GM12875 (cell line): Measurements from ENCODE around the gene LEMD2.

Experiments used
- H3K4me3 ChIP-seq: one replicate; pipeline ENCODE4 v1.5.1; 2011; ENCODE audit warnings: low read depth, low read length, control low read depth
- TF ChIP-seq, protein P1 (sequence below): IDR thresholded peaks from 2 replicates; pipeline ENCODE4 v1.5.1; 2011; ENCODE audit warnings: low read depth, mild to moderate bottlenecking, control low read depth, inconsistent platforms, low read length, moderate library complexity, borderline replicate concordance; ENCODE audit not compliant: insufficient read depth

Gene LEMD2

GRCh38 chr6:33755070-33755869 lies 33.7 kb downstream of the LEMD2 start:
- TF ChIP-seq, protein P1, sequence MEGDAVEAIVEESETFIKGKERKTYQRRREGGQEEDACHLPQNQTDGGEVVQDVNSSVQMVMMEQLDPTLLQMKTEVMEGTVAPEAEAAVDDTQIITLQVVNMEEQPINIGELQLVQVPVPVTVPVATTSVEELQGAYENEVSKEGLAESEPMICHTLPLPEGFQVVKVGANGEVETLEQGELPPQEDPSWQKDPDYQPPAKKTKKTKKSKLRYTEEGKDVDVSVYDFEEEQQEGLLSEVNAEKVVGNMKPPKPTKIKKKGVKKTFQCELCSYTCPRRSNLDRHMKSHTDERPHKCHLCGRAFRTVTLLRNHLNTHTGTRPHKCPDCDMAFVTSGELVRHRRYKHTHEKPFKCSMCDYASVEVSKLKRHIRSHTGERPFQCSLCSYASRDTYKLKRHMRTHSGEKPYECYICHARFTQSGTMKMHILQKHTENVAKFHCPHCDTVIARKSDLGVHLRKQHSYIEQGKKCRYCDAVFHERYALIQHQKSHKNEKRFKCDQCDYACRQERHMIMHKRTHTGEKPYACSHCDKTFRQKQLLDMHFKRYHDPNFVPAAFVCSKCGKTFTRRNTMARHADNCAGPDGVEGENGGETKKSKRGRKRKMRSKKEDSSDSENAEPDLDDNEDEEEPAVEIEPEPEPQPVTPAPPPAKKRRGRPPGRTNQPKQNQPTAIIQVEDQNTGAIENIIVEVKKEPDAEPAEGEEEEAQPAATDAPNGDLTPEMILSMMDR: no peak
- H3K4me3 ChIP-seq: no peak overlapping the region

- no peak overlapping the region for H3K4me3 ChIP-seq
- TF ChIP-seq, protein P1: no peak
Observed at GRCh38 chr6:33754222-33754621, 34.7 kb downstream of the LEMD2 start.

DNA sequence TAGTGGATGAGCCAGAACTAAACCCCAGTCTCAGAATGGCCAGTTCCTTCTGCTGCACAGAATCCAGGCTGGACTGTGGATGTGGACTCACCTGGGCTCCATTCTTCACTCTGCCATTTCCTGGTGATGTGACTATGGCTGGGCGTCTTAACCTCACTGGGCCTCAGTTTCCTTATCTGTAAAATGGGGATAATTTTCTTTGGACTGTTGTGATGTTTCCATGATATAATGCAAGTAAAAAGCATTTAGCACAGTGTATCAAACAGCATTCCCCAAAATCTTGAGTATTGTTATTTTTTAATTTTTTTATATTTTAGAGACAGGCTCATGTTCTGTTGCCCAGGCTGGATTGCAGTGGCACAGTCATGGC lies 36.3 kb downstream of the LEMD2 start:
- H3K4me3 ChIP-seq: no peak overlapping the region
- TF ChIP-seq, protein P1: no peak

DNA sequence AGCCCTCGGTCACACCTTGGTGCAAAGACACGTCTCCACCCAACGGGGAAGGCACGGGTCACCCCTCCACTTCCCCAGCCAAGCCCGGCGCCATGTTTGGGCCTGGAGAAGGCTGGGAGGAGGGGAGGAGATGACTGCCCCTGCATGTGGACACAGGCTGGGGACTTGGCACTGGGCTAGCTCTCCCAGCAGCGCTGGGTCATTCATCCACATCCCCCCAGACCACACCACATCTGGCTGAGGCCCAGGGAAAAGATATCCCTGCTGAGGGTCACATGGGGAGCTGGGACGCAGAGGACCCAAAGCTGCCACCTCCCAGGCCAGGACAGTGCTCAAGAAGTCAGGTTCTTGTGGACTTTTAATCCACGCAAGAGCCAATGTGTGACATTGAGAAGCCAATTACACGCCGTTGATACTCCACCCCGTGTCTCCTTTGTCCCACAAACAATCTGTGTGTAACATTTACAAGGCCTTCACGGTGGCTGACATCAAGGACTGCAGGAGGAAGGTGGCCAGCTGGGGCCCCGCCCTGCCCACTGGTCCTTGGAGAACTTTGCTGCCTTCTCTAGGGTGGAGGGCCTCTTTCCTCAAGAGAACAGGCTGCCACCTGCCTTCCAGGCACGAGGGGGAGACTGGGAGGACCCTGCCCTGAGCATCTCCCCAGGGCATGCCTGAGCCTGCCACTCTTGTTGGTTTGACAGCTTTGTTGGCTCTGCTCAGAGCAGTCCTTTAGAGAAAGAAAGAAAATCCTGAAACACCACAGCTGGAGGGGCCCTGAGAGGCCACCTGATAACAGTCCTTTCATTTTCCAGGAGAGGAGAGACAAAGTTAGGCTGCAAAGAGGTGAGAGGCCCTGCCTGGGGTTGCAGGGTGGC lies 36.9 kb downstream of the LEMD2 start:
- TF ChIP-seq, protein P1: no peak
- no peak overlapping the region for H3K4me3 ChIP-seq

GRCh38 chr6:33750244-33750991 lies 38.5 kb downstream of the LEMD2 start:
- H3K4me3 ChIP-seq: no peak overlapping the region
- TF ChIP-seq, protein P1: no peak

- TF ChIP-seq, protein P1: no peak
- no peak overlapping the region for H3K4me3 ChIP-seq
Observed at GRCh38 chr6:33749401-33749800, 39.5 kb downstream of the LEMD2 start.
